Measurements from ENCODE around the gene PRKCA. TPM values are rescaled to one million over a fixed set of nuclear protein-coding genes. Genes with fewer than 3 reads are reported as not detected.
"Not testable (repeated sequence)": the region's sequence is repeated elsewhere in the genome, so short reads cannot be mapped to it uniquely, and the experiment has no call there.

PRKCA gene
- total and polyA plus RNA-seq, 2 experiments from 2014 or later, result 6.4 to 35.4 TPM

DNA sequence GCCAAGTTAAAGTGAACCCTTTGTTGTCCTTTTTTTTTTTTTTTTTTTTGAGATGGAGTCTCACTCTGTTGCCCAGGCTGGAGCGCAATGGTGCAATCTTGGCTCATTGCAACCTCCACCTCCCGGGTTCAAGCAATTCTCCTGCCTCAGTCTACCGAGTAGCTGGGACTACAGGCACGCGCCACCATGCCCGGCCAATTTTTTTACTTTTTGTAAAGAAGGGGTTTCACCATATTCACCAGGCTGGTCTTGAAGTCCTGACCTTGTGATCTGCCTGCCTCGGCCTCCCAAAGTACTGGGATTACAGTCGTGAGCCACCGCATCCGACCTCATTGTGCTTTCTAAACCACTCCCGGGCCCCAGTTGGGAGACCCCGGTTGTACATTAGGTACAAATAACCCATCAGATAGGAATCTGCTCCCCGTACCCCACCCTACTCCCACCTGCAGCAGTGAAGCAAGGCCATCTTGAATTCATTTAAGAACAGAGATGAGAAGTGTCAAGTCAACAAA is 410.7 kb downstream of the PRKCA start:
- H3K27ac Mint-ChIP-seq, H3K4me3 Mint-ChIP-seq: not testable (repeated sequence)
- peaks cover 68% of the 10 kb centered on the region for H3K4me1 Mint-ChIP-seq

DNA sequence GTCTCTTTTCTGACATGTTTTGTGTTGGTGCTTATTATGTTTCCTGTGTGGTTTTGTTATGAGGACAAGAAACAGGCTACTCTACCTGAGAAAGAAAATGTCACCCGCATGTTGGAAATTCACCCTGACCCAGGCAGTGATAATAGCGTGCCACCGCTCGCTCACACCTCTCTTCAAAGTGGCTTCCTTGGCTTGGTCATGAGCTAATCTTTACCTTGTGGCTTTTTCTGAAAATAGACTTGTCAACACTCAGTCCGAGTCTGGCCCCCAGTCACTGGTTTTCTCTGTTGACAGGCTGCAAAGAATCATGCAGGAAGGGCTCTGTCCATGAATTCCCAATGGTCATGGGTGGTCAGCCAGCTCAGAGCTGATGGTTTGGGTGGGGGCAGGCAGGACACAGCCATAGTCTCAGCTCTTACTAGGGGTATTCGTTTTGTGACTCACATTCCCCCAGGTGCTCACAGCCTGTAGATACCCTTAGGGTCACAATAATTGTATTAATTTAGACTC is 411.2 kb downstream of the PRKCA start:
- peaks cover 4% of the 10 kb centered on the region; the same call in 1 of the 2 replicates for H3F3A ChIP-seq (replicated peaks; ENCODE audit: low read depth)

More for the DNA sequence above, 410.7 kb downstream of the PRKCA start:
- not testable (repeated sequence) for H3K9me2 ChIP-seq (ENCODE audit: insufficient read depth); H3K27me3 Mint-ChIP-seq (ENCODE audit: insufficient read depth, low read depth, poor library complexity); H3K36me3 Mint-ChIP-seq (ENCODE audit: low read depth); H2AFZ ChIP-seq; H3K27me3 ChIP-seq (ENCODE audit: insufficient read depth); H3F3A ChIP-seq (replicated peaks; ENCODE audit: low read depth); H3K36me3 ChIP-seq (ENCODE audit: insufficient read depth); H3K9me3 Mint-ChIP-seq; H4K20me1 ChIP-seq (replicated peaks; ENCODE audit: insufficient read depth); DNase-seq (ENCODE audit: low spot score); H3K79me2 ChIP-seq (replicated peaks; ENCODE audit: insufficient read depth); H3K4me3 ChIP-seq; H3K4me2 ChIP-seq; ATAC-seq
- Histone ChIP-seq H3K4me1 (ENCODE audit: insufficient read depth) (peaks cover 23% of the 10 kb centered on the region), H3K27ac (ENCODE audit: low read depth) (peak overlapping the region; percentile 86; the same call in 1 of the 2 replicates)

DNA sequence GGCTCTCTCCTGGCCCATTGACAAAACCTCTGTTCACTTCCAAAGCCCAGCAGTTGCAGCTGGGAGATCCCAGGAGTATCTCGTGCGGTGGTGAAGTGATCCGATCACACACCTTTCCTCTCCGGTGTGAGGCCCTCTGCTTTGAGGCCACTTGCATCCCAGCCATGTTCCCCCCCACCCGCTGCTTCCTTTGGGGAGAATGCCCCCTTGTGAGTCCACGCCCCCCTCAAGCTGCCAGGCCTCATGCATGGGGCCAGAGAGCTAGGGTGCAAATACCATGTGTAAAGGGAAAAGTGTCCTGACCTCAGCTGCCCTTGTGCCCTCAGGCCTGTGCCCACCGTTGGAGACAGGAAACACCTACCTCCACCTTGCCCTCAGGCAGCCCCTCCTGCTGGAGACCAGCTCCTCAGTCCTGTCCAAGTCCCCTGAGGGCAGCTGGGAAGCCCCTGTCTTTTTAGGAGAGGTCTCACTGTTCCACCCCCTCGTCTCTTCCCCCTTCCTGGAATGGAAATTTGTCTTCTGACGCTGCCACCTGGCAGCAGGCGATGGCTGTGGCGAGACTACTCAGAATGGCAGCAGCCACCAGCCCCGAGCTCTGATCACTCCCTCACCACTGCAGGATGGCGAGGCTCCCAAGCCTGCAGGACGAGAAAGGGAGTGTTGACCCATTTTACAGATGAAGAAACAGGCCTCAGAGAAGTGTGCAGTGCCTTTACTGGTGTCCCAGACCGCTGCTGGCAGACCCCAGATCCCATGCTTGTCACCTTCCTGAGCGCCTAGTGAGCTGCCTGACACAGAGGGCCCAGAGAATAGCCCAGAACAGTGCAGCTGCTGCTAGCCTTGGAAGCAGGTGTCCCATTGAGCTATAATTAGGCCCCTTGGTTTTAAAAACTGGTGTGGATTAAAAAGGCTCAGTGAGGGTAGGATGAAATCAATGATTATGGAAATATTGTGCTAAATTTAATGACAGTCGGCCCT is 411.9 kb downstream of the PRKCA start:
- DNase-seq (ENCODE audit: low spot score) (no peak), ATAC-seq (no peak)
- Mint-ChIP-seq H3K4me3 (no peak overlapping the region), H3K4me1 (peaks cover 68% of the 10 kb centered on the region), H3K27me3 (ENCODE audit: insufficient read depth, low read depth, poor library complexity) (peaks cover 4% of the 10 kb centered on the region), H3K9me3 (no peaks in the 10 kb centered on the region), H3K27ac (peak overlapping the region; percentile 60), H3K36me3 (ENCODE audit: low read depth) (no peaks in the 10 kb centered on the region; the same call in 2 of the 3 replicates)
- no peak overlapping the region for H3K27ac ChIP-seq (ENCODE audit: low read depth)
- no peak overlapping the region for H3K4me3 ChIP-seq
- H3K9me2 ChIP-seq (ENCODE audit: insufficient read depth), result no peaks in the 10 kb centered on the region
- H3K36me3 ChIP-seq (ENCODE audit: insufficient read depth), result no peaks in the 10 kb centered on the region
- H3K4me2 ChIP-seq, result no peak overlapping the region
- peaks cover 23% of the 10 kb centered on the region for H3K4me1 ChIP-seq (ENCODE audit: insufficient read depth)
- H3K79me2 ChIP-seq (replicated peaks; ENCODE audit: insufficient read depth), result no peaks in the 10 kb centered on the region
- no peaks in the 10 kb centered on the region for H4K20me1 ChIP-seq (replicated peaks; ENCODE audit: insufficient read depth)
- H2AFZ ChIP-seq, result no peak overlapping the region
- H3K27me3 ChIP-seq (ENCODE audit: insufficient read depth), result no peaks in the 10 kb centered on the region
- H3F3A ChIP-seq (replicated peaks; ENCODE audit: low read depth), result peaks cover 4% of the 10 kb centered on the region; the same call in 1 of the 2 replicates
- TF ChIP-seq ZNF114 (CRISPR knock-in tag; IDR thresholded peaks at IDR 0.05), result no peak
- TF ChIP-seq STAT1 (IDR thresholded peaks at IDR 0.05; ENCODE audit: unreplicated experiment), result no peak
- no peak for TF ChIP-seq EZH2 (IDR thresholded peaks at IDR 0.05; ENCODE audit: low read depth, unreplicated experiment)

More for the DNA sequence above, 411.2 kb downstream of the PRKCA start:
- peaks cover 68% of the 10 kb centered on the region for H3K4me1 Mint-ChIP-seq
- H3K9me3 Mint-ChIP-seq, result no peaks in the 10 kb centered on the region
- H3K36me3 ChIP-seq (ENCODE audit: insufficient read depth), result no peaks in the 10 kb centered on the region
- H3K27me3 Mint-ChIP-seq (ENCODE audit: insufficient read depth, low read depth, poor library complexity), result peaks cover 4% of the 10 kb centered on the region
- H3K4me3 ChIP-seq, result no peak overlapping the region
- no peak overlapping the region for H3K27ac ChIP-seq (ENCODE audit: low read depth)
- no peaks in the 10 kb centered on the region for H4K20me1 ChIP-seq (replicated peaks; ENCODE audit: insufficient read depth)
- DNase-seq (ENCODE audit: low spot score), result no peak
- H3K4me1 ChIP-seq (ENCODE audit: insufficient read depth), result peaks cover 23% of the 10 kb centered on the region
- H3K79me2 ChIP-seq (replicated peaks; ENCODE audit: insufficient read depth), result no peaks in the 10 kb centered on the region
- TF ChIP-seq EZH2 (IDR thresholded peaks at IDR 0.05; ENCODE audit: low read depth, unreplicated experiment), result no peak
- TF ChIP-seq, protein P1, sequence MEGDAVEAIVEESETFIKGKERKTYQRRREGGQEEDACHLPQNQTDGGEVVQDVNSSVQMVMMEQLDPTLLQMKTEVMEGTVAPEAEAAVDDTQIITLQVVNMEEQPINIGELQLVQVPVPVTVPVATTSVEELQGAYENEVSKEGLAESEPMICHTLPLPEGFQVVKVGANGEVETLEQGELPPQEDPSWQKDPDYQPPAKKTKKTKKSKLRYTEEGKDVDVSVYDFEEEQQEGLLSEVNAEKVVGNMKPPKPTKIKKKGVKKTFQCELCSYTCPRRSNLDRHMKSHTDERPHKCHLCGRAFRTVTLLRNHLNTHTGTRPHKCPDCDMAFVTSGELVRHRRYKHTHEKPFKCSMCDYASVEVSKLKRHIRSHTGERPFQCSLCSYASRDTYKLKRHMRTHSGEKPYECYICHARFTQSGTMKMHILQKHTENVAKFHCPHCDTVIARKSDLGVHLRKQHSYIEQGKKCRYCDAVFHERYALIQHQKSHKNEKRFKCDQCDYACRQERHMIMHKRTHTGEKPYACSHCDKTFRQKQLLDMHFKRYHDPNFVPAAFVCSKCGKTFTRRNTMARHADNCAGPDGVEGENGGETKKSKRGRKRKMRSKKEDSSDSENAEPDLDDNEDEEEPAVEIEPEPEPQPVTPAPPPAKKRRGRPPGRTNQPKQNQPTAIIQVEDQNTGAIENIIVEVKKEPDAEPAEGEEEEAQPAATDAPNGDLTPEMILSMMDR (conservative IDR thresholded peaks at IDR 0.05; ENCODE audit: low read depth in 2 of 2), result no peak
- no peak overlapping the region for H3K4me2 ChIP-seq
- H3K4me3 Mint-ChIP-seq, result no peak overlapping the region
- no peaks in the 10 kb centered on the region for H3K27me3 ChIP-seq (ENCODE audit: insufficient read depth)
- no peak for ATAC-seq
- H2AFZ ChIP-seq, result no peak overlapping the region
- peaks cover 4% of the 10 kb centered on the region; the same call in 1 of the 2 replicates for H3K9me2 ChIP-seq (ENCODE audit: insufficient read depth)
- no peaks in the 10 kb centered on the region; the same call in 2 of the 3 replicates for H3K36me3 Mint-ChIP-seq (ENCODE audit: low read depth)
- H3K27ac Mint-ChIP-seq, result no peak overlapping the region
